RWPE2 (cell line): ENCODE measurements around the gene ZNF710.

Experiments
- ATAC-seq: fragments of 200-7000 bp; cut with Tn5 transposase; 3 replicates; pipeline ENCODE4 v1.9.1; 2021; ENCODE audit warnings: low read depth
- DNase-seq: peaks from one replicate; pipeline ENCODE4 v3.0.0-alpha.2; 2020; ENCODE audit warnings: low spot score
- H3K27ac ChIP-seq: fragments of 450-650 bp; 2 replicates; pipeline ENCODE4 v1.5.1; 2017; ENCODE audit warnings: mild to moderate bottlenecking; ENCODE audit not compliant: poor library complexity, severe bottlenecking
- H3K27me3 ChIP-seq: fragments of 250-450 bp; sonication (Bioruptor Pico); 2 replicates; pipeline ENCODE4 v1.5.1; 2021; ENCODE audit warnings: mild to moderate bottlenecking, moderate library complexity; ENCODE audit not compliant: insufficient read depth, poor library complexity, severe bottlenecking
- H3K36me3 ChIP-seq: fragments of 250-450 bp; sonication (Bioruptor Pico); 2 replicates; pipeline ENCODE4 v1.5.1; 2020; ENCODE audit warnings: low read depth, mild to moderate bottlenecking, moderate library complexity
- H3K4me1 ChIP-seq: fragments of 250-450 bp; sonication (Bioruptor Pico); 2 replicates; pipeline ENCODE4 v1.5.1; 2021; ENCODE audit warnings: mild to moderate bottlenecking, moderate library complexity; ENCODE audit not compliant: insufficient read depth, poor library complexity, severe bottlenecking
- H3K4me3 ChIP-seq: fragments of 250-450 bp; sonication (Bioruptor Pico); 2 replicates; pipeline ENCODE4 v1.5.1; 2021; ENCODE audit warnings: mild to moderate bottlenecking, moderate library complexity; ENCODE audit not compliant: severe bottlenecking
- H3K9me3 ChIP-seq: fragments of 250-450 bp; sonication (Bioruptor Pico); 2 replicates; pipeline ENCODE4 v1.5.1; 2021; ENCODE audit warnings: mild to moderate bottlenecking, moderate library complexity; ENCODE audit not compliant: severe bottlenecking
- CTCF ChIP-seq: fragments of 450-650 bp; IDR thresholded peaks from one replicate; pipeline ENCODE4 v1.5.1; 2017; ENCODE audit warnings: mild to moderate bottlenecking, moderate library complexity; ENCODE audit not compliant: poor library complexity, severe bottlenecking

ZNF710 gene

GRCh38 chr15:89963301-89964231, 37.6 kb upstream of the ZNF710 start:
- H3K36me3 ChIP-seq, result no peaks in the 10 kb centered on the region
- H3K27me3 ChIP-seq, result no peaks in the 10 kb centered on the region
- DNase-seq (no peak), ATAC-seq (no peak; the same call in 2 of the 3 replicates)
- no peaks in the 10 kb centered on the region for H3K4me1 ChIP-seq
- H3K27ac ChIP-seq, result no peak overlapping the region
- no peak overlapping the region for H3K4me3 ChIP-seq
- no peak for TF ChIP-seq CTCF
- no peaks in the 10 kb centered on the region for H3K9me3 ChIP-seq

- TF ChIP-seq CTCF, result no peak
- ATAC-seq (peak; percentile 14; the same call in 2 of the 3 replicates), DNase-seq (no peak)
- H3K4me1 ChIP-seq, result no peaks in the 10 kb centered on the region
- H3K36me3 ChIP-seq, result no peaks in the 10 kb centered on the region
- H3K9me3 ChIP-seq, result no peaks in the 10 kb centered on the region
- no peak overlapping the region for H3K4me3 ChIP-seq
- H3K27me3 ChIP-seq, result no peaks in the 10 kb centered on the region
- H3K27ac ChIP-seq, result no peak overlapping the region
These were observed 36.7 kb upstream of the ZNF710 start for GRCh38 chr15:89964232-89964954.

GRCh38 chr15:89967881-89968280, 33.2 kb upstream of the ZNF710 start:
- no peak for ATAC-seq
- no peak overlapping the region for H3K27ac ChIP-seq
- H3K27me3 ChIP-seq, result no peaks in the 10 kb centered on the region
- H3K4me1 ChIP-seq, result no peaks in the 10 kb centered on the region
- no peak for TF ChIP-seq CTCF
- H3K4me3 ChIP-seq, result no peak overlapping the region
- H3K36me3 ChIP-seq, result no peaks in the 10 kb centered on the region
- H3K9me3 ChIP-seq, result no peaks in the 10 kb centered on the region
- DNase-seq, result no peak

- Histone ChIP-seq H3K4me1 (no peaks in the 10 kb centered on the region), H3K27me3 (no peaks in the 10 kb centered on the region), H3K9me3 (no peaks in the 10 kb centered on the region), H3K36me3 (no peaks in the 10 kb centered on the region), H3K4me3 (no peak overlapping the region), H3K27ac (no peak overlapping the region)
- peak; percentile 51 for TF ChIP-seq CTCF
- DNase-seq (no peak), ATAC-seq (peak; percentile 69)
These were observed 29.5 kb upstream of the ZNF710 start for GRCh38 chr15:89971592-89971997.
